ENCODE measurements around the gene PRAMEF18. TPM values are rescaled to one million over a fixed set of nuclear protein-coding genes. Genes with fewer than 3 reads are reported as not detected.
"Not testable (repeated sequence)": the region's sequence is repeated elsewhere in the genome, so short reads cannot be mapped to it uniquely, and the experiment has no call there.

PRAMEF18 gene
- total RNA-seq (not detected), polyA plus RNA-seq (not detected)

- H3K4me1 ChIP-seq; H3K27ac ChIP-seq; intact Hi-C loops (cut with DNase I); H3K27me3 ChIP-seq; DNase-seq; H3K9me3 ChIP-seq; H3K4me3 ChIP-seq; H3K36me3 ChIP-seq: not testable (repeated sequence)
- WGBS, 2 donors = 71 to 73% methylated on average over 9 of the region's 9 CpGs
These were observed at the start of gene PRAMEF18 for GRCh38 chr1:13225675-13226204. Gene PRAMEF18, minus strand, starts transcription at chr1:13226154. Its CDS starts 48 bp downstream, at chr1:13226106.

DNA sequence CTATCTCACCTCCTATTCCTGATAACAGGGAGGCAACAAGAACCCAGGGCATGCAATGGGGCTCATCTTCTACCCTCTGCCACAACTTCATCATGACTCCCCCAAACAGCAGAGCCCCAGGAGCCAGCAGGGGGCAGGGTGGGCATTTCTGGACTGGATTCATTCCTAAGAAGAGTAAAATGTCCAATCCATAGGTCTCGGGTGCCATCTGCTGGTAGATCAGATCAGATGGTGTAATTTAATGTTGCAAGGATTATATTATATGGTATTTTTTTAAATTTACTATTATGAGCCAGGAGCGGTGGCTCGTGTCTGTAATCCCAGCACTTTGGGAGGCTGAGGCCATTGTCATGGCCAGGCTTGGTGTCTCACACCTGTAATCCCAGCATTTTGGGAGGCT lies 39.2 kb upstream of the PRAMEF18 start:
- intact Hi-C loops (cut with DNase I); DNase-seq; H3K4me3 ChIP-seq; H3K27ac ChIP-seq; H3K27me3 ChIP-seq; H3K9me3 ChIP-seq; H3K36me3 ChIP-seq; H3K4me1 ChIP-seq: not testable (repeated sequence)
- WGBS, 2 donors = 6 to 45% methylated on average over 2 of the region's 3 CpGs

DNA sequence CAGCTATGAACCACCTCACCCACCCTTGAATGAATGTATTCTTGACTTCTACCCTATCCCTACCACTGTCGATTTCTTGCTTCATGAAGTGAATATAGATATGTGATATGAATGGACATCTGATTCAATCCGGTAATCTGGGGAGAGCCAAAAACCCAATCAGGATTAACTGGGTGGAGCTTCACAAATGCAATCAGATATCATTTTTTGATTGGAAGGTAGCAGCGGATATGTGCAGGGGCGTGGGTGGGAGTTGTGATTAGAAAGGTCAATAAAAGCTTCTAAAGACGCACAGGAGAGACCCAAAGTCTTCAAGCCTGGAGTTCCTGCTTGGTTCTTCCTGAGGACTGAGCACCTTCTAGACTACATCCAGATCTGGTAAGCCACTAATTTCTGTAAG lies 27.9 kb upstream of the PRAMEF18 start, which contains the start of gene PRAMEF5:
Gene PRAMEF5, plus strand, starts transcription at position 301 of the 400 bp plus-strand sequence. CDS start 5,071 bp downstream, outside the sequence.
- 93 to 94% methylated on average over 2 of the region's 5 CpGs for WGBS, 2 donors
- DNase-seq; H3K4me1 ChIP-seq; H3K27ac ChIP-seq; H3K27me3 ChIP-seq; H3K36me3 ChIP-seq; H3K9me3 ChIP-seq; intact Hi-C loops (cut with DNase I); H3K4me3 ChIP-seq: not testable (repeated sequence)

DNA sequence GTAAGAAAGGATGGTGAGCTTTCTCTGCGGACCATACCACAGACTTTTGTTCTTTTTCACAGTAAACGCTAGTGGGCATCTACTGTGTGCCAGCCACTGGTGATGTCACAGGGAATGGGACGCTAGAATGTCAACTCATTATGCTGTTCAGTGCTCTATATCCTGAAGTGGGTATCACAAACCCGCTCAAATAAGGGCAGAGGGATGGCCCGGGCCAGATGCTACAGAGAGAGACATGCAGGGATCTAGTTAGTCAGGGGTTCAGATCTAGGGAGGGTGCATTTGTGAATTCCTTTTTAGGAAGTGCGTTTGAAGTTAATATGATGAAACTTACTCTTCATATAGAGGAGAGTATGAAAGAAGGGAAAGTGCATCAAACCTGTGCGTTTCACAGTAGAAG lies 21.2 kb upstream of the PRAMEF18 start:
- H3K4me1 ChIP-seq; H3K36me3 ChIP-seq; DNase-seq; H3K9me3 ChIP-seq; H3K27ac ChIP-seq; H3K27me3 ChIP-seq; H3K4me3 ChIP-seq; intact Hi-C loops (cut with DNase I): not testable (repeated sequence)
- WGBS, 2 donors = 81 to 88% methylated on average over 6 of the region's 7 CpGs

GRCh38 chr1:13246554-13246871 lies 20.6 kb upstream of the PRAMEF18 start:
- H3K4me3 ChIP-seq; intact Hi-C loops (cut with DNase I); H3K36me3 ChIP-seq; DNase-seq; H3K27ac ChIP-seq; H3K27me3 ChIP-seq; H3K9me3 ChIP-seq; H3K4me1 ChIP-seq: not testable (repeated sequence)
- WGBS, 2 donors = 78 to 81% methylated on average over 2 of the region's 2 CpGs

- H3K4me1 ChIP-seq; H3K27me3 ChIP-seq; H3K9me3 ChIP-seq; DNase-seq; intact Hi-C loops (cut with DNase I); H3K27ac ChIP-seq; H3K36me3 ChIP-seq; H3K4me3 ChIP-seq: not testable (repeated sequence)
- 71 to 82% methylated on average over 5 of the region's 5 CpGs for WGBS, 2 donors
These were observed 20.0 kb upstream of the PRAMEF18 start for GRCh38 chr1:13245841-13246553.

DNA sequence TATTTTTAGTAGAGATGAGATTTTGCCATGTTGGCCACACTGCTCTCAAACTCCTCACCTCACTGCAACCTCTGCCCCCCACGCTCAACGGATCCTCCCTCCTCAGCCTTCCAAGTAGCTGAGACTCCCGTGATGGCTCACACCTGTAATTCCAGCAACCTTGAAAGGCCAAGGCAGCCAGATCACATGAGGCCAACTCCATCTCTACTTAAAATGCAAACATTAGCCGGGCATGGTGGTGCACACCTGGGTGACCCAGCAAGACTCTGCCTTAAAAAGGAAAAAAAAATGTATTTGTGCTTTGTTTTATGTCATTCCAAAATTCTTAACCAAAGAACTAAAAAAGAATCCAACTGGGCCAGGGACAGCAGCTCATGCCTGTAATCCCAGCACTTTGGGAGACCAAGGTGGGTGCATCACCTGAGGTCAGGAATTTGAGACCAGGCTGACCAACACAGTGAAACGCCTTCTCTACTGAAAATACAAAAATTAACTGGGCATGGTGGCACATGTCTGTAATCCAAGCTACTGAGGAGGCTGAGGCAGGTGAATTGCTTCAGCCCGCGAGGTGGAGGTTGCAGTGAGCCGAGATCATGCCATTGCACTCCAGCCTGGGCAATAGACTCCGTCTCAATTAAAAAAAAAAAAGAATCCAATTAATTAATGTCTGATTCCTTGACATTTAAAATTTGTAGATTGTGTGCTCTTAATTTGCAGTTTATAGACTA lies 17.7 kb upstream of the PRAMEF18 start:
- H3K4me3 ChIP-seq; intact Hi-C loops (cut with DNase I); H3K27ac ChIP-seq; H3K36me3 ChIP-seq; DNase-seq; H3K4me1 ChIP-seq; H3K9me3 ChIP-seq; H3K27me3 ChIP-seq: not testable (repeated sequence)
- WGBS, 2 donors = 84 to 88% methylated on average over 9 of the region's 9 CpGs

GRCh38 chr1:13239633-13240032 lies 13.7 kb upstream of the PRAMEF18 start:
- H3K4me3 ChIP-seq; H3K4me1 ChIP-seq; H3K27ac ChIP-seq; H3K27me3 ChIP-seq; DNase-seq; H3K9me3 ChIP-seq; intact Hi-C loops (cut with DNase I); H3K36me3 ChIP-seq: not testable (repeated sequence)
- 86 to 89% methylated on average over 4 of the region's 4 CpGs for WGBS, 2 donors

DNA sequence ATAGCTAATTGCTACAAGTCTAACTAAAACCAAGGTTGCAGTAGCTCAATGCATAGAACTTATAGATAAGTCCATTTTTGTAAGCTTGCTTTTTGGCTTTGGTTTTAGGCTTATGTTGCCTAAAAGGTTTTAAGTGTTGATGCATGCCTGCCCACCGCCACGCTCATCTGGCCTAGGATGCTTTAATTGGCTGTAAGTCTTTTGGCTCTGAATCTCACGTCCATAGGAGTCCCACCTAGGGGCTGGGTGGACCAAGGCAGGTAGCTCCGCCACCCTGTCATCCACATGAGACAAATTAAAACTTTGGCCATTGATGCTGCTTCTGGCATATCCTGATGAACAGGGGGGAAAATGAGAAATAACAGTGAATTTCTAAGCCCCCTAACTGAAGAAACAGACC lies 11.6 kb upstream of the PRAMEF18 start:
- H3K36me3 ChIP-seq; H3K9me3 ChIP-seq; H3K27me3 ChIP-seq; H3K4me3 ChIP-seq; H3K27ac ChIP-seq; DNase-seq; H3K4me1 ChIP-seq; intact Hi-C loops (cut with DNase I): not testable (repeated sequence)
- WGBS, 2 donors = 78 to 80% methylated on average over 4 of the region's 4 CpGs

GRCh38 chr1:13234057-13234456 lies 8.1 kb upstream of the PRAMEF18 start:
- H3K27me3 ChIP-seq; intact Hi-C loops (cut with DNase I); DNase-seq; H3K9me3 ChIP-seq; H3K27ac ChIP-seq; H3K36me3 ChIP-seq; H3K4me3 ChIP-seq; H3K4me1 ChIP-seq: not testable (repeated sequence)
- 66 to 78% methylated on average over 1 of the region's 1 CpG for WGBS, 2 donors

GRCh38 chr1:13232056-13232455 lies 6.1 kb upstream of the PRAMEF18 start:
- DNase-seq; H3K4me3 ChIP-seq; H3K27me3 ChIP-seq; intact Hi-C loops (cut with DNase I); H3K36me3 ChIP-seq; H3K27ac ChIP-seq; H3K4me1 ChIP-seq; H3K9me3 ChIP-seq: not testable (repeated sequence)
- 70 to 71% methylated on average over 2 of the region's 2 CpGs for WGBS, 2 donors

GRCh38 chr1:13231061-13231750 lies 5.3 kb upstream of the PRAMEF18 start:
- H3K9me3 ChIP-seq; intact Hi-C loops (cut with DNase I); H3K36me3 ChIP-seq; H3K27ac ChIP-seq; DNase-seq; H3K4me3 ChIP-seq; H3K4me1 ChIP-seq; H3K27me3 ChIP-seq: not testable (repeated sequence)
- 76 to 82% methylated on average over 7 of the region's 7 CpGs for WGBS, 2 donors

DNA sequence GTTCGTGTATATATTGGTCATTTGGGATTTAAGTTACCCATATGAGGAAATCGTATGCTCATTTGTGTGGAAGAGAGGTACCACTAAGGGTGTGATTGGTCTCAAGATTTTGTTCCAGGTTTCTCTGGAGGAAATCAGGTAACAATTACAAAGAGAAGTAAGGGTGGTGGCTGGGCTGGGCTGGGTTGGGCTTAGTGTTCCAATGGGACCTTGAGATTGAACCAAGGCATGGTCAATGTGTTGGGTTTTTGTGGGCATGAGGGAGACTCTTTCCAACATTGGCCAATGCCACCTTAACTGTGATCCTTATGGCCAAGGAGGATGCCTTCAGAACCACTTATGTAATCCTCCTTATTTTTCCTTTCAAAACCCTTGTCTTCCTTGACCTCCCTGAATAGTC lies 4.6 kb upstream of the PRAMEF18 start:
- H3K27ac ChIP-seq; H3K4me3 ChIP-seq; intact Hi-C loops (cut with DNase I); DNase-seq; H3K36me3 ChIP-seq; H3K4me1 ChIP-seq; H3K9me3 ChIP-seq; H3K27me3 ChIP-seq: not testable (repeated sequence)
- 82 to 83% methylated on average over 2 of the region's 2 CpGs for WGBS, 2 donors

Data from sigmoid colon (tissue), 7 donors.